Fibroblast of skin of scalp (primary cell): ENCODE measurements around the gene FBXO46. TPM values are rescaled to one million over a fixed set of nuclear protein-coding genes. Genes with fewer than 3 reads are reported as not detected.

Experiments
- DNase-seq: peaks from one replicate; pipeline ENCODE4 v3.0.0-alpha.2; 2013
- polyA plus RNA-seq, 2 experiments: library from polyadenylated mRNA; unstranded; fragments of 120-200 nt; gene quantifications; one replicate each; pipeline ENCODE4 v1.2.1, GENCODE V29; 2013; ENCODE audit not compliant: insufficient read length in 2 of 2

The FBXO46 gene, protein sequence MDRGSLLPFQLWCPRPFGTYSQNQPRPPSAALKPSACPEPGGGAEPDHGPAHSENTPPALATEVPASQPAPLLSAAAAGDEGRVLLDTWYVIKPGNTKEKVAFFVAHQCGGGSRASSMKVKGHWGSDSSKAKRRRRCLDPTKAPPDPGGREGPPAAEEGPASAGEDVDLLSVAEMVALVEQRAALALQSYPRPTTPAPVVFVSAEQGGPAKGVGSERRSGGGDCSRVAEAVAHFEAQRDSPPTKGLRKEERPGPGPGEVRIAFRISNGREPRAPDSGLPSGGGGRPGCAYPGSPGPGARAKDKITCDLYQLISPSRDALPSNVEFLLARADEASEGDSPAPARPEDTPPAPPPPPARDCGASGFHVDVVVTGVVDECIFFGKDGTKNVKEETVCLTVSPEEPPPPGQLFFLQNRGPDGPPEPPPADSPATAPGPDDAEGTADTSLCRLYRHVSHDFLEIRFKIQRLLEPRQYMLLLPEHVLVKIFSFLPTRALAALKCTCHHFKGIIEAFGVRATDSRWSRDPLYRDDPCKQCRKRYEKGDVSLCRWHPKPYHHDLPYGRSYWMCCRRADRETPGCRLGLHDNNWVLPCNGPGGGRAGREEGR
- polyA plus RNA-seq (2013, experiment 1 of 2; ENCODE audit: insufficient read length), result 10.7 TPM
- 12.3 TPM for polyA plus RNA-seq (2013, experiment 2 of 2; ENCODE audit: insufficient read length)

DNA sequence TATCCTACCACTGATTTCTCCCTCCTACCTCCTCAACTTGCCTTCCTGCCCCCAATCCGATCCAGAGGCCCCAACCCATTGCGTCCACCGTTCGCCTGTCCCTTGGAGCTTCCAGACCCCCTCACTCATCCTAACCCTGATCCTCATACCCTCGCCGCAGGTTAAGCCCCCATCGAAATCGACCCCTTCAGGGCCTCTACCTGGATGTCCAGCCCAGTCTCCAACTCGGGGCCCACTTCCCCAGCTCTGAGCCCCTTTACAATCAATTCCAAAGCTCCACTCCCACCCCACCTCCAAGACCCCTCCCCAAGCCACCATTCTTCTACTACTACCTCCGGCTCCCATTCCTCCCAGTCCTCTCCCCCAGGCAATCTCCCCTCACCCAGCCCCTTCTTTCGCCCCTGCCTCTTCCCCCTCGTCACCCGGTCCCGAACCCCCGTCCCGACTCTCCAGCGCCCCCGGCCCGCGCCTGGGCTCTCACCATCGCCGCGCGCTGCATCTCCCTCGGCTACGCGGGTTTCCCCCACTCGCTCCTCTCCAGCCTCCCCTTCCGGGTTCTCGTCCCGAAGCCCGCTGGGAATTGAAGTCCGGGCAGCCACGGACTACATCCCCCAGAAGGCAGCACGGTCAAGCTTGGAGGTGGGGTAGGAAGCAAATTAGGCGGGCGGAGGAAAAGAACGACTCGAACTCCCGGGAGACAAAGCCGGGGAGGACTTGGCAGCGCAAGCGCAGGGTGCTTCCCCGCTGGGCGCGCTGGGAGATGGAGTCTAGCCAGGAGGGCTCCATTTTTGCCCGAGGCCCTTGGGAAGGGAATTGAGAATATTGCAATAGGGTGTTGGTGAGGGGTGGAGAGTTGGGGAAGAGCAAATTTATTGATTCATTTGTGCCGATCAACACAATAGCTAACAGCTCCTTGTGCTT lies at the start of gene FBXO46:
Gene FBXO46, minus strand, starts transcription at position 529 of the 921 bp plus-strand sequence. CDS start 17,401 bp downstream, outside the sequence.
- DNase-seq, result peak; percentile 99

DNA sequence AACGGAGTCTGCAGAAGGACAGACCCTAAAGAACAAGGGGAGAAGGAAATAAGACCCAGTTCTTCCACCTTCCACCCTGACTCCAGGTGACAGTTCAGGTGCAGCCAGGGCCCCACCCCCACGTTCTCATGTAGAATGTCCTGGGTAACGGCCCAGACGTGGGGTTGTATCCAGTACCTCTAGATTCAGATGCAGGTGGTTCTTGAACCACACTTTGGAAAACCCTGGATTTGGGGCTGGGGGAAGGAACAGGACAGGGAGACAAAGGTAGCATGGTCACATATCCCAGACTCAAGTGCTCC lies 49.4 kb upstream of the FBXO46 start:
- no peak for DNase-seq

DNA sequence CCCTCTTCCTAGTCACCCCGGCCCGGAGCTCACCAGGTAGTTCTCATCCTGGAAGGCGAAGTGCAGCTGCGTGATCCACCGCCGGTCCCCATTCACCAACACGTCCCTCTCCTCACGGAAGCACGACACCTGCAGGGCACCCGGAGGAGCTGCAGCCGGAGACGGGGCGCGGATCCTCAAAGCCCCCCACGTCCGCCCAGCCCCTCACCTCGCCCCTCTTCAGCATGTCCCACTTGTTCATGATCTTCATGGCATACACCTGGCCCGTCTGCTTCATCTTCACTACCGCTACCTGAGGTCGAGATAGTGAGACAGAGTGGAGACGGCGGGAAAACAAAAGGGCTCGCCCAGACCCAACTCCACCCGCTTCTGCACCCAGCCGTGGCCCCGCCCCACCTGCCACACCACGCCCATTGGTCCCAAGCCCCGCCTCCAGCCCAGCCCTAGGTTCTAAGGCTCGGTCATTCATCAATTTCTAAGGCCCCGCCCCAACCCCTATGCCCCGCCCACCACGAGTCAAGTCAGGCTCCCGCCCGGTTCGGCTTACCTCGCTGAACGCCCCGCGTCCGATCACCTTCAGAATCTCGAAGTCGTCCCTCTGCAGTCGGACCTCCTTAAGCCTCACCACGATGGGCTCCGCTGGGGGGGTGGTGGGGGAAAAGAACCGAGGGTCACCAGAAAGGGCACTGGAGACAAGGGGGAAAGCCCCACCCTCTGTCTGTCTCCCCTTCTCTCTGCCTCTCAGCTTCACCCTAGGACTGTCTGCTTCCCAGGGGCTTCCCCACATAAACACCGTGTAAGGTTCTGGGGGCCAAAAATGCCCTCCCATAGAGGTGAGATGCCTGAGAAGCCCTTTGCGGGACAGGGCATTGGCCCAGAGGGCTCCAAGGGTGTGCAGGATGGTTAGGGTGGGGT lies 48.8 kb upstream of the FBXO46 start:
- peak; percentile 52 for DNase-seq

DNA sequence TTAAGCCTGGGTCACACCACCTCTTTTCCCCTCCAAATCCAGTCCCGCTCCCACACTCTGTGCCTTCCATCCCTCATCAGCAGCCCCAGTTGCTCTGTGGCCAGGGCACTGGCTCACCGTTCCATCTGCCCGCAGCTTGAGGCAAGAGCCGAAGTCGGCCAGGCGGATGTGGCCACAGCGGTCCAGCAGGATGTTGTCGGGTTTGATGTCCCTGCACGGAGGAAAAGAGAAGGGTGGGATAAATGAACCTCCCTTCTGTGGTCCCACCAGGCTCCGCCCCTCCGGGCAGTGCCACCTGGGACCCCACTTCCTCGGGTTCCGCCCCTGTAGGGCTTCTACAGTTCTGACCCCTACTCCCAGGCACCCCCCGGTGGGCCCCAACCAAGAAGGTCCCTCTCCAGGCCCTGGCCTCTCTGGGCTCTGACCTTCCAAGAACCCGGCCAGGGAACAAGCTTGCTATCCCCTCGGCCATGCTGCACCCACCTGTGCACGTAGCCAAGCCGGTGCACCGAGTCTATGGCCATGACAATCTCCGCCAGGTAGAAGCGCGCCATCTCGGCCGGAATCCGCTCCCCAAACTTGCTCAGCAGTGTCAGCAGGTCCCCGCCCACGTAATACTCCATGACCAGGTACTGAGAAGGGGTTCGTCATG lies 47.4 kb upstream of the FBXO46 start:
- DNase-seq, result no peak

DNA sequence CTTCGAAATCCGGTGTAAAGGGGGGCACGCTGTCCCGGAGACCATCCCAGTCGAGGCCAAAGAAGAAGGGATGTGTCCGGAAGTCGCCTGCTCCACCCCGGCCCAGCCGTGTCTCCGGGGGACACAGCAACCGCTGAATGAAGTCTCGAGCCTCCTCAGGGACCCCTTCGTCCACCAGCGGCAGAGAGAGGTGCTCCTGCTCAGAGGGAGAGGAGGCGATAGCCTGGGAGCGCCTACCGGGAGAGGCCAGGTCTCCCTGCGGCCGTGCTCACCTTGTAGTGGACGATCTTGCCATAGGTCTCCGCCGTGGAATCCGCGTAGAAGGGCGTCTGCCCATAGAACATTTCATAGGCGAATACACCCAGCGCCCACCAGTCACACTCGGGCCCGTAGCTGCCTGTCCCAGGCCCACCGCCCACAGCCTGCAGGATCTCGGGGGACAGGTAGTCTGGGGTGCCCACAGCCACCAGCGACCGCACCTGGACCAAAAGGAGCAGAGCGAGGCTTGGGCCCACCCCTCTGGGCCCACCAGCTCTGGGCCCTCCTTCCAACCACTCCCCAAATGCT lies 46.8 kb upstream of the FBXO46 start:
- no peak for DNase-seq

DNA sequence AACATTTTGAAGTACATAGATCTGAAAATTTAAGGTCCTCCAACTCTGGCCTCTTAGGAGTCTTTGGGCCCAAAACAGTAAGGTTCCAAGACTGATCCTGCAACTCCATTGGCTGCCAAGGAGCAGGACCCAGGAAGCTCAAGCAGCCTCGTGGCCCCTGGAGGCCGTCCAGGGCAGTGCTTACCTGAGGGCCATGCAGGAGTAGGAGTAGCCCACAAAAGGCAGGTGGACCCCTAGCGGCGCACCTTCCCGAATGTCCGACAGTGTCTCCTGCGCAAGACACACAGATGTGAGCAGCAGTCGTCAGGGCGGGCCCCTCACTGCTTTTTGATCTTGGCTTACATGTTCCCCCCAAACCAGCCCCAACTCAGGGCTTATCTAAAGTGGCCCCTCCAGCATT lies 44.1 kb upstream of the FBXO46 start:
- no peak for DNase-seq

DNA sequence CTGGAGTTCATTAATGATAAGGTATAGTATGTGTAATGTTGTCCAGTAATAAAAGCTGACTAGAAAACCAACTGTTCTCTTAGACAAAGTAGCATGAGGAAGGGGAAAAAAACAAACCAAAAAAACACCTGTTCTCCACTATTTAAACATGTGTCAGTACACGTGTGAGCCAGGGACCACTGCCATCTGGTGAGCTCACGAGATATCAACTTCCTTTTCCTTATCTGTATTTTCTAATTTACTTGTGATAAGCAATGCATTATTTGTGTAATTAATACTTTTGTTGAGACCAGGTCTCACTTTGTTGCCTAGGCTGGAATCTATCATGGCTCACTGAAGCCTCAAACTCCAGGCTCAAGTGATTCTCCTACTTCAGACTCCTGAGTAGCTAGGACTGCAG lies 42.7 kb upstream of the FBXO46 start:
- no peak for DNase-seq

DNA sequence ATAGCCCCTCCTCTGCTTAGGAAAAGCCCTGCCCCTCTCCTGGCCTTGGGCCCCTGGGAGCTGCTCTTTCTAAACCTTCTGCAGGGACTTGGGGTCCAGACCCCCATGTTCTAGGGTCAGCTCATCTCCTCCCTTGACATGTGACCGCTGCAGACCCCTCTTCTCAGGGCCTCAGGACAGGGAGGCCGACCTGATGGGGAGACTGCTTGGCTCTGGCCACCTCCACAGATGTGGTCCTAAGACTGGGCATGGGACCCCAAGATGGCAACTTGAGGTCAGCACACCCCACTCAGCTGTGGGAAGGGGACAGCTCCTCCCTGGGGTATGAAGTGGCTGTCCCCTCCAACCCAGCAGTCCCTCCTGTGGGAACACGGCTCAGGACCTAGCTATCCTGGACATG lies 42.2 kb upstream of the FBXO46 start:
- no peak for DNase-seq

DNA sequence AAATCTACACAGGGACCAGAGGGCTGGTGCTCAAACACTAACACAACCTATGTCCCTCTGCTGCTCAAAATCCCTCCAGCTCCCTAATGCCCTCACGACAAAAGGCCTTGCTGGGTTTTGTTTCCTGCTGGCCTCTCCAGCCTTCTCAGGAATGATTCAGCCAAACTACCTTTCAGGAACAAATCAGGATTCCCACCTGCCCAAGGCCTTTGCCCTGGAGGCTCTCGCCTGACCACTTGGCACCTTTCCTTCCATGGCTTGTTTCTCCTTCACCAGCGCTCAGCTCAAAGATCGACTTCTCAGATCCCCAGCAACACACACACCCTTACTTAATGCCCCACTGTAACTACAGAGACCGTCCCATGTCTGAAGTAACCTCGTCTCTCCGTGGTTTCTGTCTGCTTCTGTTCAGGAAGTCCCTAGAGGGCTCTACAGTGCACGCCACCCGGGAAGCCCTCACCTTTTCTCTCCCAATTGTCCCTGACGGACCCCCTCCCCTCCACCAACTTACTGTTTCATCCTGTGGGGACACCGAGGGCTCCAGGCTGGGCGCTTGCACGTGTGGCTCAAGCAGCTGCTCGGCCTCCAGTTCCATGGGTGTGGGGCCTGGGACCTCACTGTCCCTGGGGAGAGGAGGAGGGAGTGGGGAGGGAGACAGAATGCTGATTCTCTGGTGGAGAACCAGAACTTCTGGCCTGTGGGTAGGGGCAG lies 41.6 kb upstream of the FBXO46 start:
- no peak for DNase-seq

DNA sequence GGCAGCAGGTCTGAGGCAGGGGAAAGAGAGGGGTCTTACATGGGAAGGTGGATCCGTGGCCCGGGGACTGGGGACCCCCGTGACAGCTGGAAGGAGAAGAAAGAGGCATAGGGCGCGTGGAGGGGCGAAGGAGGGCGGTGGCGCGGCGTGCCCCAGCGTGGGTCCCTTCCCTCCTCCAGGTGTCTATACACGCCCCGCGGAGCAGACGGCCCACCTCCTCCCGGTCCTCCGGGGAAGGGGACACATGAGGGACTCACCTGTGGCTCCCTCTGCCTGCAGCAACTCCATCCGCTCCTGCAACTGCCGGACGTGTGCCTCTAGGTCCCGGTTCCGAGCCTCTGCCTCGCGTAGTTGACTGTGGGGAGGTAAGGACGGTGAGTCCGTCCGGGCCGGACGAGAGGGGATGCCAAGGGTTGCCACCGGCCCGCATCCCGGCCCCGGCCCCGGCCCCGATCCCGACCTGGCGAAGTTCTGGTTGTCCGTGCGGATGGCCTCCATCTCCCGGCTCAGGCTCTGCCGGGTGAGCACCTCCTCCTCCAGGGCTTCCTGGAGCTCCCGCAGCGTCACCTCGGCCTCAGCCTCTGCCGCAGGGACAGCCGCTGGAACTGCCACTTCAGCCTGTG lies 40.7 kb upstream of the FBXO46 start:
- no peak for DNase-seq

DNA sequence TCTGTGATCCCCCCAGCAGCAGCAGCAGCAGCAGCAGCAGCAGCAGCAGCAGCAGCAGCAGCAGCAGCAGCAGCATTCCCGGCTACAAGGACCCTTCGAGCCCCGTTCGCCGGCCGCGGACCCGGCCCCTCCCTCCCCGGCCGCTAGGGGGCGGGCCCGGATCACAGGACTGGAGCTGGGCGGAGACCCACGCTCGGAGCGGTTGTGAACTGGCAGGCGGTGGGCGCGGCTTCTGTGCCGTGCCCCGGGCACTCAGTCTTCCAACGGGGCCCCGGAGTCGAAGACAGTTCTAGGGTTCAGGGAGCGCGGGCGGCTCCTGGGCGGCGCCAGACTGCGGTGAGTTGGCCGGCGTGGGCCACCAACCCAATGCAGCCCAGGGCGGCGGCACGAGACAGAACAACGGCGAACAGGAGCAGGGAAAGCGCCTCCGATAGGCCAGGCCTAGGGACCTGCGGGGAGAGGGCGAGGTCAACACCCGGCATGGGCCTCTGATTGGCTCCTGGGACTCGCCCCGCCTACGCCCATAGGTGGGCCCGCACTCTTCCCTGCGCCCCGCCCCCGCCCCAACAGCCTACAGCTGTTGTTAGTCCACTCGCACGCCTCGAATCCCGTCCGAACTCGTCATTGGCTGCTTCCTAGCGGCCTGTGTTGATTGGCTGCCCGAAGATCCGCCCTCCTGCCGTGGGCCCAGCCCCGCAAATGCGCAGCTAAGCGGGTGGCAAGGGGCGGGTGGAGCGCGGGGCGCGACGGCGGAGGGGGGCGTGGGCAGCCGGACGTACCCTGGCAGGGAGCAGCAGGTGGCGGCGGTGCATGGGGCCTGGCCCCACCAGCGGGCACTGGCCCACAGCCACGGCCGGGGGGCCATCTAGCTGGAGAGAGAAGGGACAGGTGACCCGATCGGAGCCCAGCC lies 39.8 kb upstream of the FBXO46 start:
- peak; percentile 98 for DNase-seq

DNA sequence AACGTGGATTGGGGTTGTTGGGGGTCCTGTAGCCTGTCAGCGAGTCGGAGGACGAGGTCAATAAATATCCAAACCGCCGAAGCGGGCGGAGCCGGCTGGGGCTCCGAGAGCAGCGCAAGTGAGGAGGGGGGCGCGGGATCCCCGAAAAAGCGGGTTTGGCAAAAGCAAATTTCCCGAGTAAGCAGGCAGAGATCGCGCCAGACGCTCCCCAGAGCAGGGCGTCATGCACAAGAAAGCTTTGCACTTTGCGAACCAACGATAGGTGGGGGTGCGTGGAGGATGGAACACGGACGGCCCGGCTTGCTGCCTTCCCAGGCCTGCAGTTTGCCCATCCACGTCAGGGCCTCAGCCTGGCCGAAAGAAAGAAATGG lies 39.1 kb upstream of the FBXO46 start:
- peak; percentile 41 for DNase-seq

DNA sequence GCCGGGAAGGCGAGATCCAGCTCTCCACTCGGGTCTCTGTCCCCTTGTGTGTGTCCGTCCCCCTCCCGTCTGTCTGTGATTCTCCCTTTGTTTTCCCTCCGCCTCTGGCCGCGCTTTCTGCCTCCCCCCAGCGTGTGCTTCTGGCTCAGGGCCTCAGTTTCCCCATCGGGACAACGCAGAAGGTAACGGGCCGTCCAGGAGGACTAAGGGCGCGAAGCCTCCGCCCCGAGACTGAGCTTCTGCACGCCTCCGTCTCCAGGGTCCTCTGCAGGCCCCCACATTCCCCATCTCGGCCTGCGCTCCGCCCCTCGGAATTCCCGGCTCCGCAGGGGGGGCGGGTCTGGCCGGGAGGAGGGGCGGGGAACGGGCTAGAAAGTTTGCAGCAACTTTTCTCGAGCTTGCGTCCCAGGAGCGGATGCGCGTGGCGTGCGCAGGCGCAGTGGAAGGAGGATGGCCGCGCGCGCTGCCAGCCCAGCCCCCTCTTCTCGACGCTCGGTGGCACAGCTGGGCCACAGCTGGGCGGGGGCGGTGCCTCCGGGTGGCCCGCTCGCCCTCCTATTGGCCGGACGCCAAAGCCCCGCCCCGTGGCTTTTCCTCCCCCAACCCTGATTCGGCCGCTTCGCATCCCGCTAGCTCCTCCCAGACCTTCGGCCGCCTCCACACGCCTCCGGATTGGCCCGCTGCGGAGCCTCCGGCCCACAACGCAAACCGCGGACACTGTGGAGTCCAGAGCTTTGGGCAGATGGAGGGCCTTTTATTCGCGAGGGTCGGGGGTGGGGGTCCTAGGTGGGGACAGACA lies 38.5 kb upstream of the FBXO46 start, which contains the start of gene SIX5:
Gene SIX5, minus strand, starts transcription at position 269 of the 799 bp plus-strand sequence. CDS start 408 bp downstream, outside the sequence.
- DNase-seq, result peak; percentile 99

DNA sequence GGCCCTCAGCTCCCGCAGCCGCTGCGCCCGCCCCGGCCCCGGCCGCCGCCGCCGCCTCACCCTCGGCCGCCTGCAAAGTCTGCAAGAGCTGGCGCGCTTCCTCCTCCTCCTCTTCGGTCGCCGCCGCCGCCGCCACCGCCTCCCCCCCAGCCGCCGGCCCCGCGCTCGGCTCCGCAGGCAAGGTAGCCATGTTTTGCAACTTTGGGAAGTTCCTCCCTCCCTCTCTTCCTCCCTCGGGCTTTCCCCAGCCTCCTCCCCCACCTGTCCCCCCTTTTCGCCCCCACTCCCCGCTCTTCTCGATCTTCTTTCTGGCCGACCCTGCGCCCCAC lies 37.9 kb upstream of the FBXO46 start:
- peak; percentile 51 for DNase-seq

DNA sequence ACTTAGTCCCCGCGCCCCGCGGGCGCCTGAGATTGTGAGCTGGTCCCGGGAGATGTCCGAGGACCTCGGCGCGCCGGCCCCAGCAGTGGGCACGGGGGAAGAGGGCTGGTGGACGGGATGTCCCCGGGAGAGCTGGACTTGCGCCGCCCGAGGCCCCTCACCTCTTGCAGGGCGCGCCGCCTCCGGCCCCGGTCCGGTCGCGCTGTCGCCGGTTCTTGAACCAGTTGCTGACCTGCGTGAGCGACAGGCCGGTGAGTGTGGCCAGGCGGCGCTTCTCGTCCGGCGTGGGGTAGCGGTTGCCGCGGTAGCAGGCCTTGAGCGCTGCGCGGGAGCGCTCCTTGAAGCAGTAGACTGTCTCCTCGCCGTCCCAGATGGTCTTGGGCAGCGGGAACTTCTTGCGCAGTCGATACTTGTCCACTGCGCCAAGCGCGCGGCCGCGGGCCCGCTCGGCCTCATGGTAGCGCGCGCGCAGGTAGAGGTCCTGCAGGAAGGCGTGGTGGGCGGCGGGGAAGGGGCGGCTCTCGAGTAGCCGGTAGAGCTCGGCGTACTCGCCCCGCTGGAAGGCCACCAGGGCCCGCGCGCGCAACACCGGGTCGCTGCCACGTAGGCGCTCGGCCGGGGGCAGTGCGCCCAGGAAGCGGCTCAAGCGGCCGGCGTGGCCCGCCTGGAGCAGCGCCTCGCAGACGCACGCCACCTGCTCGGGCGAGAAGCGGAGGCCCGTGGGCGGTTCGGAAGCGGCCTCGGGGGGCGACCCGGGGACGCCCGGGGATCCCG lies 37.4 kb upstream of the FBXO46 start:
- peak; percentile 56 for DNase-seq

DNA sequence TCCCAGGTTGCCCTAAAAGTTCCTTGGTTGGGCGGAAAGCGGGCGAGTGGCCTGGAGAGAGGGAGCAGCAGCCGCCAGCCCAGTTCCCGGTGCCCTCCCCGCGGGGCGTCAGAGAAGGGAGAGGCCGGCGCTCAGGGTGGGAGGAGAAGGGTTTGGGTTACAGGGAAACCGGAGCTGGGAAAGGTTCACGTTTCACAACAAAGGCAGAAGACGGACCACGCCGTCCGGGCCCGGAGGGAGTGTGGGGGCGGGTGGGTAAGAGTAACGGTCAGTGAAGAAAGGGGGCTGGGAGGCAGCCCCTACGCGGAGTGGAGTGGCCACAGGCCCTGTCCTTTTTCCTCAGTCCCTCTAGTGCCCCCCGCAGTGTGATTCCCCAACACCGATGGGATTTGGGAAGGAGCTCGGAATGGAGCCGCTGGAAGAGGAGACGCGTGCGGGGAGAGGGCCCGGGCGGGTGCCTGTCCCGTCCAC lies 36.7 kb upstream of the FBXO46 start:
- peak; percentile 86 for DNase-seq

DNA sequence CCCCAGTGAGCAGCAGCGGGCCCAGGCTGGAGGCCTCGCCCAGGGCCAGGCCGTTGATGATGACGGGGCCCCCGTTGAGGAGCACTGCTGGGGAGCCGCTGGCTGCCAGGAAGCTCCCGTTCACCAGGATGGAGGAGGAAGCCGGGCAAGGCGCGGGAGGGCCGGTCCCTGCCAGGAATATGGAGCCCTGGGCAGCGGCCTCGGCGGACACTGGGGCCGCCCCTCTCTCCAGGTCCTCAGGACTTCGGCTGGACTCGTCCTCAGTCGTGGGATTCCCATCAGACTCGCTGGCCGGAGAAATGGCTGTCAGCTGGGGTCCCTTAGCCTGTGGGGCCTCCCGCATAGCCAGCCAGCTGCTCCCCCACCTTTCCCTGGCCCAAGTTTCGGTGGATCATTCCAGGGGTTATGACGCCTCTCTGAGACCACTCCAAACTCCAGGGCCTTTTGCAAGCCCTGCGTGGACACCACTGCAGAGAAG lies 36.2 kb upstream of the FBXO46 start:
- DNase-seq, result no peak
